CD14-positive monocyte (primary cell): Measurements from ENCODE around the gene ICAM2. TPM values are rescaled to one million over a fixed set of nuclear protein-coding genes. Genes with fewer than 3 reads are reported as not detected.

Experiments used
- DNase-seq, 3 donors: peaks; one replicate each; pipeline ENCODE4 v3.0.0-alpha.2; 2011 to 2022
- H2AFZ ChIP-seq: 2 replicates; pipeline ENCODE4 v1.6.0; 2012; ENCODE audit warnings: mild to moderate bottlenecking, low read depth, low read length, inconsistent platforms; ENCODE audit not compliant: insufficient read depth, poor library complexity, severe bottlenecking
- H3K27ac ChIP-seq, 2 donors: 1 replicate in 1 of 2; 2 replicates in 1 of 2; pipeline ENCODE4 v1.5.1; 2012 to 2013; ENCODE audit warnings: low read length in 2 of 2, control low read depth in 1 of 2, inconsistent platforms in 1 of 2, low read depth in 1 of 2, mild to moderate bottlenecking in 1 of 2
- H3K27me3 ChIP-seq, 2 donors: one replicate each; pipeline versions ENCODE4 v1.6.0 to v1.6.1; 2011 to 2013; ENCODE audit warnings: low read length in 2 of 2; ENCODE audit not compliant: control insufficient read depth in 2 of 2, insufficient read depth in 2 of 2
- H3K36me3 ChIP-seq, 2 donors: replicated peaks in 1 of 2; 1 replicate in 1 of 2; 2 replicates in 1 of 2; pipeline versions ENCODE4 v1.5.1 to v1.6.1; 2012 to 2013; ENCODE audit warnings: low read length in 2 of 2, control low read depth in 1 of 2, inconsistent platforms in 1 of 2, mild to moderate bottlenecking in 1 of 2; ENCODE audit not compliant: insufficient read depth in 2 of 2, control insufficient read depth in 1 of 2
- H3K4me1 ChIP-seq, 2 donors: 1 replicate in 1 of 2; 2 replicates in 1 of 2; pipeline versions ENCODE4 v1.5.1 to v1.6.1; 2012 to 2013; ENCODE audit warnings: low read length in 2 of 2, control low read depth in 1 of 2, inconsistent platforms in 1 of 2, mild to moderate bottlenecking in 1 of 2, moderate library complexity in 1 of 2; ENCODE audit not compliant: insufficient read depth in 2 of 2, control insufficient read depth in 1 of 2
- H3K4me2 ChIP-seq: replicated peaks from 2 replicates; pipeline ENCODE3; 2012; ENCODE audit warnings: low read length, moderate library complexity, mild to moderate bottlenecking; ENCODE audit not compliant: poor library complexity, severe bottlenecking; ENCODE audit errors: extremely low read depth
- H3K4me3 ChIP-seq, 3 experiments: fragments of 200-600 bp in 1 of 3; sonication (generic) in 1 of 3; replicated peaks in 1 of 3; 1 replicate in 2 of 3; 2 replicates in 1 of 3; pipeline ENCODE4 v1.5.1; 2011 to 2013; ENCODE audit warnings: low read length in 3 of 3, mild to moderate bottlenecking in 3 of 3, control low read depth in 2 of 3, low read depth in 2 of 3, inconsistent platforms in 1 of 3, moderate library complexity in 1 of 3
- H3K79me2 ChIP-seq: 2 replicates; pipeline ENCODE4 v1.6.0; 2012; ENCODE audit warnings: mild to moderate bottlenecking, control low read depth, inconsistent platforms, low read length, moderate library complexity; ENCODE audit not compliant: insufficient read depth
- H3K9ac ChIP-seq: 2 replicates; pipeline ENCODE4 v1.6.0; 2017; ENCODE audit warnings: low read length, mild to moderate bottlenecking; ENCODE audit not compliant: insufficient read depth, poor library complexity, severe bottlenecking
- H3K9me3 ChIP-seq, 2 donors: replicated peaks in 1 of 2; 1 replicate in 1 of 2; 2 replicates in 1 of 2; pipeline versions ENCODE4 v1.5.1 to v1.6.1; 2012 to 2013; ENCODE audit warnings: low read length in 2 of 2, control low read depth in 1 of 2; ENCODE audit not compliant: control insufficient read depth in 1 of 2, insufficient read depth in 1 of 2
- H4K20me1 ChIP-seq: 2 replicates; pipeline ENCODE4 v1.6.0; 2012; ENCODE audit warnings: mild to moderate bottlenecking, low read length, control low read depth, moderate library complexity; ENCODE audit not compliant: insufficient read depth
- H3K27ac Mint-ChIP-seq, 7 donors: one replicate each; pipeline ENCODE4 v1.8.0; 2020; ENCODE audit warnings: mild to moderate bottlenecking in 7 of 7, mixed read lengths in 7 of 7, moderate library complexity in 6 of 7, inconsistent platforms in 2 of 7
- H3K27me3 Mint-ChIP-seq, 3 donors: one replicate each; pipeline ENCODE4 v1.8.0; 2021 to 2022; ENCODE audit warnings: low read depth in 3 of 3, mild to moderate bottlenecking in 3 of 3, mixed read lengths in 3 of 3, moderate library complexity in 3 of 3, inconsistent platforms in 1 of 3
- H3K36me3 Mint-ChIP-seq, 2 donors: one replicate each; pipeline ENCODE4 v1.8.0; 2020; ENCODE audit warnings: mixed read lengths in 2 of 2, inconsistent platforms in 1 of 2, mild to moderate bottlenecking in 1 of 2
- H3K4me1 Mint-ChIP-seq: one replicate; pipeline ENCODE4 v1.8.0; 2020; ENCODE audit warnings: mild to moderate bottlenecking, mixed read lengths
- H3K4me3 Mint-ChIP-seq, 2 donors: one replicate each; pipeline ENCODE4 v1.8.0; 2020; ENCODE audit warnings: mild to moderate bottlenecking in 2 of 2, mixed read lengths in 2 of 2, moderate library complexity in 1 of 2
- H3K9me3 Mint-ChIP-seq, 7 donors: one replicate each; pipeline ENCODE4 v1.8.0; 2020 to 2022; ENCODE audit warnings: mixed read lengths in 7 of 7, mild to moderate bottlenecking in 6 of 7, moderate library complexity in 6 of 7, inconsistent platforms in 2 of 7
- CTCF ChIP-seq: fragments of 200-600 bp; IDR thresholded peaks from one replicate; pipeline ENCODE4 v1.8.0; 2022; ENCODE audit warnings: antibody characterized with exemption, mild to moderate bottlenecking
- WGBS: methylation state at CpG from one replicate; pipeline ENCODE4 v1.1.5; 2013; ENCODE audit warnings: missing lambda C conversion rate; ENCODE audit not compliant: insufficient coverage; 5-methylcytosine and 5-hydroxymethylcytosine counted together
- intact Hi-C, 2 donors: fragments of 100-400 bp; cut with micrococcal nuclease; formaldehyde crosslinking; loops; one replicate each; pipeline versions ENCODE4 v1.15.0 to v1.15.1; 2023
- polyA plus RNA-seq, 3 donors: library from polyadenylated mRNA; depleted of rRNA in 1 of 3; unstranded in 2 of 3; stranded (reverse) in 1 of 3; fragments of 300-500 nt in 2 of 3; fragments of >200 nt in 1 of 3; fragmentation: Illumina TruSeq in 2 of 3; gene quantifications; 1 replicate in 2 of 3; 2 replicates in 1 of 3; pipeline ENCODE4 v1.2.3, GENCODE V29; 2012 to 2021

ICAM2 gene
- polyA plus RNA-seq, 3 donors, result 111 to 186 (median 174) TPM

- Mint-ChIP-seq H3K27me3 (no peaks in the 10 kb centered on the region), H3K36me3 (peaks cover 91 to 99% of the 10 kb centered on the region in 2 donors), H3K4me3 (no peak overlapping the region), H3K4me1 (no peaks in the 10 kb centered on the region), H3K27ac (no peak overlapping the region), H3K9me3 (no peaks in the 10 kb centered on the region)
- TF ChIP-seq CTCF, result no peak
- no peaks in the 10 kb centered on the region for H3K27me3 ChIP-seq
- H3K27ac ChIP-seq, result no peak overlapping the region
- peaks cover 90 to 100% of the 10 kb centered on the region in 2 donors for H3K36me3 ChIP-seq
- no peak overlapping the region for H3K9ac ChIP-seq
- H3K79me2 ChIP-seq, result no peaks in the 10 kb centered on the region
- intact Hi-C loops, result no loop called here
- no peaks in the 10 kb centered on the region for H3K4me1 ChIP-seq
- no peak overlapping the region for H3K4me2 ChIP-seq
- H3K9me3 ChIP-seq, result no peaks in the 10 kb centered on the region
- H4K20me1 ChIP-seq, result no peaks in the 10 kb centered on the region
- no peak overlapping the region for H2AFZ ChIP-seq
- no peak overlapping the region for H3K4me3 ChIP-seq
- 100% methylated on average over 3 of the region's 13 CpGs for WGBS
- no peak for DNase-seq
Observed at GRCh38 chr17:64045176-64045575, 24.7 kb upstream of the ICAM2 start.

GRCh38 chr17:64042700-64043485 is 22.5 kb upstream of the ICAM2 start:
- no peak overlapping the region for H3K4me3 ChIP-seq
- Mint-ChIP-seq H3K4me1 (no peaks in the 10 kb centered on the region), H3K36me3 (peaks cover 87 to 97% of the 10 kb centered on the region in 2 donors), H3K27me3 (no peaks in the 10 kb centered on the region), H3K27ac (no peak overlapping the region), H3K4me3 (no peak overlapping the region), H3K9me3 (no peaks in the 10 kb centered on the region)
- no peak for TF ChIP-seq CTCF
- peaks cover 85 to 100% of the 10 kb centered on the region in 2 donors for H3K36me3 ChIP-seq
- no peaks in the 10 kb centered on the region for H3K9me3 ChIP-seq
- no peaks in the 10 kb centered on the region for H3K4me1 ChIP-seq
- H3K9ac ChIP-seq, result no peak overlapping the region
- DNase-seq, result no peak
- H3K79me2 ChIP-seq, result no peaks in the 10 kb centered on the region
- no peak overlapping the region for H3K4me2 ChIP-seq
- WGBS, result over 99% methylated on average over 11 of the region's 12 CpGs
- no peaks in the 10 kb centered on the region for H3K27me3 ChIP-seq
- H2AFZ ChIP-seq, result no peak overlapping the region
- H3K27ac ChIP-seq, result no peak overlapping the region
- no peaks in the 10 kb centered on the region for H4K20me1 ChIP-seq
- intact Hi-C loops, result no loop called here
